Loucy (cell line): ENCODE measurements around the gene TMEM255A.

ENCODE experiments used
- H2AFZ ChIP-seq: fragments of 200-600 bp; sonication (generic); 2 replicates; pipeline ENCODE4 v1.6.0; 2016; ENCODE audit warnings: antibody characterized with exemption, mild to moderate bottlenecking, low read length, moderate library complexity
- H3F3A ChIP-seq: fragments of 200-600 bp; 2 replicates; pipeline ENCODE4 v1.6.0; 2016; ENCODE audit warnings: antibody characterized with exemption, low read depth, mild to moderate bottlenecking
- H3K27me3 ChIP-seq: fragments of 200-600 bp; sonication (generic); 2 replicates; pipeline ENCODE4 v1.6.1; 2014; ENCODE audit warnings: low read length, mild to moderate bottlenecking; ENCODE audit not compliant: insufficient read depth, poor library complexity, severe bottlenecking
- H3K36me3 ChIP-seq: fragments of 200-600 bp; sonication (generic); 2 replicates; pipeline ENCODE4 v1.6.1; 2016; ENCODE audit warnings: low read length; ENCODE audit not compliant: insufficient read depth
- H3K4me1 ChIP-seq: fragments of 200-600 bp; sonication (generic); 2 replicates; pipeline ENCODE4 v1.5.1; 2014; ENCODE audit warnings: low read length, mild to moderate bottlenecking; ENCODE audit not compliant: insufficient read depth, poor library complexity, severe bottlenecking
- H3K4me2 ChIP-seq: fragments of 200-600 bp; sonication (generic); 2 replicates; pipeline ENCODE4 v1.6.0; 2014; ENCODE audit warnings: antibody characterized with exemption, low read length, low read depth, mild to moderate bottlenecking; ENCODE audit not compliant: poor library complexity, severe bottlenecking
- H3K4me3 ChIP-seq: fragments of 200-600 bp; sonication (generic); 2 replicates; pipeline ENCODE4 v1.5.1; 2014; ENCODE audit warnings: low read length, mild to moderate bottlenecking, mixed read lengths; ENCODE audit not compliant: poor library complexity, severe bottlenecking
- H3K79me2 ChIP-seq: fragments of 200-600 bp; sonication (generic); 2 replicates; pipeline ENCODE4 v1.6.1; 2014; ENCODE audit warnings: low read length; ENCODE audit not compliant: insufficient read depth
- H3K9ac ChIP-seq: fragments of 200-600 bp; sonication (generic); 2 replicates; pipeline ENCODE4 v1.6.0; 2014; ENCODE audit warnings: mild to moderate bottlenecking, low read depth, low read length, moderate library complexity; ENCODE audit not compliant: poor library complexity, severe bottlenecking
- H3K9me2 ChIP-seq: fragments of 200-600 bp; sonication (generic); replicated peaks from 2 replicates; pipeline ENCODE4 v1.6.1; 2016; ENCODE audit warnings: low read depth, low read length, mixed read lengths
- H3K9me3 ChIP-seq: fragments of 200-600 bp; sonication (generic); 2 replicates; pipeline ENCODE4 v1.6.1; 2014; ENCODE audit warnings: mild to moderate bottlenecking, antibody characterized with exemption, low read length, low read depth; ENCODE audit not compliant: insufficient read depth
- H4K20me1 ChIP-seq: fragments of 200-600 bp; sonication (generic); 2 replicates; pipeline ENCODE4 v1.6.0; 2014; ENCODE audit warnings: antibody characterized with exemption, low read length, mild to moderate bottlenecking; ENCODE audit not compliant: insufficient read depth, poor library complexity, severe bottlenecking
- CTCF ChIP-seq: fragments of 200-600 bp; sonication (generic); conservative IDR thresholded peaks from 2 replicates; pipeline ENCODE4 v1.5.1; 2014; ENCODE audit warnings: mild to moderate bottlenecking, antibody characterized with exemption, low read length
- EZH2phosphoT487 ChIP-seq: fragments of 200-600 bp; IDR thresholded peaks from 2 replicates; pipeline ENCODE4 v1.6.1; 2018; ENCODE audit warnings: antibody characterized with exemption, mild to moderate bottlenecking, moderate library complexity, borderline replicate concordance

Gene TMEM255A

GRCh38 chrX:120294651-120295050, 16.6 kb downstream of the TMEM255A start:
- no peak for TF ChIP-seq CTCF
- no peak for TF ChIP-seq EZH2phosphoT487
- no peaks in the 10 kb centered on the region for H3F3A ChIP-seq
- H3K9me3 ChIP-seq = no peaks in the 10 kb centered on the region
- H3K79me2 ChIP-seq = no peaks in the 10 kb centered on the region
- H3K9me2 ChIP-seq = no peaks in the 10 kb centered on the region
- peak overlapping the region; percentile 55 for H3K4me2 ChIP-seq
- H3K27me3 ChIP-seq = no peaks in the 10 kb centered on the region
- peak overlapping the region; percentile 22 for H3K4me3 ChIP-seq
- H4K20me1 ChIP-seq = no peaks in the 10 kb centered on the region
- no peaks in the 10 kb centered on the region for H3K36me3 ChIP-seq
- H3K9ac ChIP-seq = no peak overlapping the region
- H3K4me1 ChIP-seq = peaks cover 24% of the 10 kb centered on the region
- H2AFZ ChIP-seq = no peak overlapping the region

- Histone ChIP-seq H3K4me3 (no peak overlapping the region), H3K27me3 (no peaks in the 10 kb centered on the region), H3K9me3 (no peaks in the 10 kb centered on the region), H3F3A (no peaks in the 10 kb centered on the region), H3K9ac (no peak overlapping the region), H3K9me2 (no peaks in the 10 kb centered on the region), H2AFZ (no peak overlapping the region), H3K79me2 (no peaks in the 10 kb centered on the region), H4K20me1 (no peaks in the 10 kb centered on the region), H3K36me3 (no peaks in the 10 kb centered on the region), H3K4me1 (peaks cover 24% of the 10 kb centered on the region), H3K4me2 (peak overlapping the region; percentile 11)
- TF ChIP-seq CTCF = 0 out of 2 replicates have a peak, but pooled peaks have one; percentile 12
- no peak for TF ChIP-seq EZH2phosphoT487
Observed at GRCh38 chrX:120293015-120293414, 18.2 kb downstream of the TMEM255A start.

GRCh38 chrX:120291211-120291610, 20.1 kb downstream of the TMEM255A start:
- TF ChIP-seq EZH2phosphoT487 (no peak), CTCF (no peak)
- H2AFZ ChIP-seq = no peak overlapping the region
- H3K4me2 ChIP-seq = no peak overlapping the region
- no peak overlapping the region for H3K4me3 ChIP-seq
- H3K9ac ChIP-seq = no peak overlapping the region
- H3K4me1 ChIP-seq = peaks cover 29% of the 10 kb centered on the region
- H3K9me3 ChIP-seq = no peaks in the 10 kb centered on the region
- H3K36me3 ChIP-seq = no peaks in the 10 kb centered on the region
- no peaks in the 10 kb centered on the region for H3F3A ChIP-seq
- no peaks in the 10 kb centered on the region for H3K9me2 ChIP-seq
- no peaks in the 10 kb centered on the region for H4K20me1 ChIP-seq
- no peaks in the 10 kb centered on the region for H3K79me2 ChIP-seq
- no peaks in the 10 kb centered on the region for H3K27me3 ChIP-seq
